ENCODE results near the gene CFAP90. TPM values are rescaled to one million over a fixed set of nuclear protein-coding genes. Genes with fewer than 3 reads are reported as not detected.

CFAP90 gene
- total RNA-seq, 1 experiment from 2014 or later, result 0.58 TPM

DNA sequence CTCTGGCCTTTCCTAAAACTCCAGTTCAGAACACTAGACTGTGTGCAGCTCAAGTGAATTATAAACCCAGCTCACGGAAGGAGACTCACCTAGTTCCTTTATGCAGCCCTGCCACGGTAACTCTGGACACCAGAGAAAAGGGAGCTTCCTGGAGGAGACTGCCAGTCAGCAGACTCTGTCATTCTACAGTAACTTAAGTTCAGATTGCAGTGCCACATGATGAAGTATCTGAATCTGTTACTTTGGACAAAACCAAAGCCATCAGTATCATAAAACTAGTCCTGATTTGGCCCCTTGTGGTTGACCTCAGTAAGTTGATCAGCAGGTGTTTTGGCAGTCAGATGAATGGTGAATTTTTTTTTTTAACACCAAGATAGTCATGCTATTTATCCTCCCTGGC, 20.7 kb upstream of the CFAP90 start:
- DNase-seq (no peak), ATAC-seq (no peak)
- peaks cover 29% of the 10 kb centered on the region for H3K4me1 ChIP-seq (ENCODE audit: insufficient read depth, low read length)
- no peak overlapping the region for H3K9ac ChIP-seq (ENCODE audit: low read length)
- POLR2A ChIA-PET (ENCODE audit: unreplicated experiment), result no interaction called here
- H3K9me3 ChIP-seq (ENCODE audit: low read length), result no peaks in the 10 kb centered on the region
- CTCF ChIA-PET, result no interaction called here
- intact Hi-C loops (cut with micrococcal nuclease), result no loop called here
- BruUV-seq (replicated peaks), result no TSS peak
- no peaks in the 10 kb centered on the region for H3F3A ChIP-seq (ENCODE audit: low read length, unreplicated experiment)
- H3K36me3 ChIP-seq (ENCODE audit: low read depth, low read length), result peaks cover 40% of the 10 kb centered on the region
- H3K27ac ChIP-seq (ENCODE audit: low read length), result no peak overlapping the region
- H3K9me2 ChIP-seq (replicated peaks; ENCODE audit: low read length), result no peaks in the 10 kb centered on the region
- peaks cover 89% of the 10 kb centered on the region for H3K79me2 ChIP-seq (ENCODE audit: low read length)
- H3K27me3 ChIP-seq (ENCODE audit: low read length), result no peaks in the 10 kb centered on the region
- peak overlapping the region; percentile 90; the same call in 1 of the 2 replicates for H3K4me2 ChIP-seq (ENCODE audit: low read length)
- TF ChIP-seq EZH2phosphoT487 (IDR thresholded peaks at IDR 0.05; ENCODE audit: borderline replicate concordance, low read length) (no peak), EZH2 (IDR thresholded peaks at IDR 0.05; ENCODE audit: low read length, unreplicated experiment) (no peak)
- TF ChIP-seq, protein P1, sequence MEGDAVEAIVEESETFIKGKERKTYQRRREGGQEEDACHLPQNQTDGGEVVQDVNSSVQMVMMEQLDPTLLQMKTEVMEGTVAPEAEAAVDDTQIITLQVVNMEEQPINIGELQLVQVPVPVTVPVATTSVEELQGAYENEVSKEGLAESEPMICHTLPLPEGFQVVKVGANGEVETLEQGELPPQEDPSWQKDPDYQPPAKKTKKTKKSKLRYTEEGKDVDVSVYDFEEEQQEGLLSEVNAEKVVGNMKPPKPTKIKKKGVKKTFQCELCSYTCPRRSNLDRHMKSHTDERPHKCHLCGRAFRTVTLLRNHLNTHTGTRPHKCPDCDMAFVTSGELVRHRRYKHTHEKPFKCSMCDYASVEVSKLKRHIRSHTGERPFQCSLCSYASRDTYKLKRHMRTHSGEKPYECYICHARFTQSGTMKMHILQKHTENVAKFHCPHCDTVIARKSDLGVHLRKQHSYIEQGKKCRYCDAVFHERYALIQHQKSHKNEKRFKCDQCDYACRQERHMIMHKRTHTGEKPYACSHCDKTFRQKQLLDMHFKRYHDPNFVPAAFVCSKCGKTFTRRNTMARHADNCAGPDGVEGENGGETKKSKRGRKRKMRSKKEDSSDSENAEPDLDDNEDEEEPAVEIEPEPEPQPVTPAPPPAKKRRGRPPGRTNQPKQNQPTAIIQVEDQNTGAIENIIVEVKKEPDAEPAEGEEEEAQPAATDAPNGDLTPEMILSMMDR (conservative IDR thresholded peaks at IDR 0.05; ENCODE audit: low read depth, low read length), result 0 out of 2 replicates have a peak, but pooled peaks have one; percentile 12
- H4K20me1 ChIP-seq (ENCODE audit: low read length), result peaks cover 29% of the 10 kb centered on the region
- H2AFZ ChIP-seq (ENCODE audit: low read length), result no peak overlapping the region
- H3K4me3 ChIP-seq (ENCODE audit: low read length), result no peak overlapping the region

DNA sequence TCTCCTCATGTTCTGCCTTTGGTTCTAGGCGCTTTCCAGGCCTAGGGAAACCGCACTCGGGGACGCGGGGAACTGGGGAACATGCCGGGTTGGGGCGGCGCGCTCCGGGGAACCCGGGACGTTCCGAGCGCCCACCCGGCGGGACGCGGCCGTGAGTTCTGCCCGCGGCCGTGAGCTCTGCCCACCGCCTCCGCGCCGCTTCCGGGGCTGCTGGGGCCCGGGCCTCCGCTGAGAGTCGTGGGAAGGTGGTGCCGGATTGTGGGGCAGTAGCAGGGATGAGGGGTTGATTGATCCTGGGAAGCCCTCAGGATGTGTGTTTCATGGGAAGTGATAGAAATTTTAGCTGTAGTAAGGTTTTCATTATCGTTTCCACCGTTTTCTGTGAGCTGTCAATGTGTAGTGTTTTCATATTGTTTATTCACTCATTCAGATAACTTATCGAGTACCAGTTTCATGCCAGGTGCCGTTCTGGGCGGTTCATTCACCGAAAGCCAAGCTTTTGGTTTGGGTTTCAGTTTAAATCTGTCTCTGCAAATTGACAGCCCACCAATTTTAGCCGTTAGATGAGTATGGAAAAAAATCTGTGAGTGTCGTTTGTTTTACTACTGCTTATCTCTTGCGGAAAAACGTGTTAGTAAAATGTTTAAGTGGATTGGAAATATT, 18.7 kb upstream of the CFAP90 start:
- H3K4me1 ChIP-seq (ENCODE audit: insufficient read depth, low read length), result peaks cover 22% of the 10 kb centered on the region
- H2AFZ ChIP-seq (ENCODE audit: low read length), result peak overlapping the region; percentile 93
- H3K27me3 ChIP-seq (ENCODE audit: low read length), result no peaks in the 10 kb centered on the region
- peaks cover 83% of the 10 kb centered on the region for H3K79me2 ChIP-seq (ENCODE audit: low read length)
- no peaks in the 10 kb centered on the region for H3F3A ChIP-seq (ENCODE audit: low read length, unreplicated experiment)
- peak overlapping the region; percentile 88 for H3K4me3 ChIP-seq (ENCODE audit: low read length)
- H3K9me3 ChIP-seq (ENCODE audit: low read length), result no peaks in the 10 kb centered on the region
- POLR2A ChIA-PET (ENCODE audit: unreplicated experiment), result no interaction called here
- intact Hi-C loops (cut with micrococcal nuclease), result loop anchor here (10.0 kb wide), 1 partner anchor 1105 kb away; no protein-coding TSS in a partner anchor
- peak overlapping the region; percentile 93 for H3K9ac ChIP-seq (ENCODE audit: low read length)
- CTCF ChIA-PET, result interaction anchor here (0.6 to 1.1 kb wide), 2 partner anchors 17 to 19 kb away, joined by 7 to 10 read pairs; partner anchors contain the start of gene CFAP90
- TF ChIP-seq EZH2 (IDR thresholded peaks at IDR 0.05; ENCODE audit: low read length, unreplicated experiment), result no peak
- TF ChIP-seq, protein P1 (conservative IDR thresholded peaks at IDR 0.05; ENCODE audit: low read depth, low read length), result no peak
- TF ChIP-seq EZH2phosphoT487 (IDR thresholded peaks at IDR 0.05; ENCODE audit: borderline replicate concordance, low read length), result no peak
- BruUV-seq (replicated peaks), result TSS peak; percentile 54
- DNase-seq (peak; percentile 32), ATAC-seq (peak; percentile 43)
- no peaks in the 10 kb centered on the region for H3K9me2 ChIP-seq (replicated peaks; ENCODE audit: low read length)
- H4K20me1 ChIP-seq (ENCODE audit: low read length), result peaks cover 23% of the 10 kb centered on the region
- H3K4me2 ChIP-seq (ENCODE audit: low read length), result peak overlapping the region; percentile 90
- H3K36me3 ChIP-seq (ENCODE audit: low read depth, low read length), result peaks cover 34% of the 10 kb centered on the region
- peak overlapping the region; percentile 23 for H3K27ac ChIP-seq (ENCODE audit: low read length)

Data from PC-3 (cell line).